Activated T-helper 1 cell treated with anti-CD3 and anti-CD28 coated beads, Interleukin-12 subunit alpha, Interleukin-12 subunit beta, Interleukin-2, Interleukin-4 antibody, amounts not matched to agents 30 ng/mL and 10 ng/mL and 1 ng/mL, durations not matched to agents 14 hours and 24 hours and 36 hours (primary cell): Measurements from ENCODE around the gene AKT3. TPM values are rescaled to one million over a fixed set of nuclear protein-coding genes. Genes with fewer than 3 reads are reported as not detected.

Experiments
- DNase-seq: peaks from one replicate; pipeline ENCODE4 v3.0.0; 2021; ENCODE audit warnings: low spot score
- H3K27ac Mint-ChIP-seq: one replicate; pipeline ENCODE4 v1.8.0; 2021; ENCODE audit warnings: mild to moderate bottlenecking, mixed read lengths
- H3K27me3 Mint-ChIP-seq: one replicate; pipeline ENCODE4 v1.8.0; 2022; ENCODE audit warnings: mild to moderate bottlenecking, moderate library complexity, mixed read lengths; ENCODE audit not compliant: insufficient read depth
- H3K36me3 Mint-ChIP-seq: one replicate; pipeline ENCODE4 v1.8.0; 2021; ENCODE audit warnings: low read depth, mixed read lengths
- H3K4me1 Mint-ChIP-seq: one replicate; pipeline ENCODE4 v1.8.0; 2021; ENCODE audit warnings: low read depth, mixed read lengths
- H3K4me3 Mint-ChIP-seq: one replicate; pipeline ENCODE4 v1.8.0; 2021; ENCODE audit warnings: mild to moderate bottlenecking, moderate library complexity, mixed read lengths
- H3K9me3 Mint-ChIP-seq: one replicate; pipeline ENCODE4 v1.8.0; 2021; ENCODE audit warnings: mixed read lengths
- intact Hi-C: fragments of 100-400 bp; cut with micrococcal nuclease; formaldehyde crosslinking; loops from one replicate; pipeline ENCODE4 v1.15.1; 2024
- total RNA-seq: library from RNA; stranded (reverse); gene quantifications from 2 replicates; pipeline ENCODE4 v1.2.3, GENCODE V29; 2022

The AKT3 gene
- total RNA-seq, 1 donor from 2014 or later, result 40.1 TPM

DNA sequence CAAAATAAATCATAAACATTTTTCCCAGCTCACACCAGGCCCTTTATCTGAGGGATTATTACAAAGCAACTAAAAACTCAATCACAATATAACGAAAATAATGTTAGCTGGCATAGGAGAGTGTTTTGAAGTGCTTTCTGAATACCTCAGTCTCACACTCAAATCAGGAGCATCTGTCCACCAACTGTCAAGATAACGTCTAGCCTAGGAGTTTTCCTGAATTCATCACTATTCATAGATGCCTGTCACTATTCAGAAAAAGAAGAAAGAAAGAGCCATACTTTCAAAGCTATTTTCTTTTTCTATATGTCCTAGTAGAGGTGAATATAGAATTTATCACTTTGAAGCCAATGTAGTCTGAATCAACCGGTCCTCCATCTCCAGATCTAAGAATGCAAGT lies 127.0 kb downstream of the AKT3 start:
- H3K27me3 Mint-ChIP-seq, result no peaks in the 10 kb centered on the region
- H3K36me3 Mint-ChIP-seq, result no peaks in the 10 kb centered on the region
- DNase-seq, result no peak
- no peaks in the 10 kb centered on the region for H3K9me3 Mint-ChIP-seq
- intact Hi-C loops, result no loop called here
- no peak overlapping the region for H3K4me3 Mint-ChIP-seq
- peaks cover 6% of the 10 kb centered on the region for H3K4me1 Mint-ChIP-seq
- no peak overlapping the region for H3K27ac Mint-ChIP-seq

DNA sequence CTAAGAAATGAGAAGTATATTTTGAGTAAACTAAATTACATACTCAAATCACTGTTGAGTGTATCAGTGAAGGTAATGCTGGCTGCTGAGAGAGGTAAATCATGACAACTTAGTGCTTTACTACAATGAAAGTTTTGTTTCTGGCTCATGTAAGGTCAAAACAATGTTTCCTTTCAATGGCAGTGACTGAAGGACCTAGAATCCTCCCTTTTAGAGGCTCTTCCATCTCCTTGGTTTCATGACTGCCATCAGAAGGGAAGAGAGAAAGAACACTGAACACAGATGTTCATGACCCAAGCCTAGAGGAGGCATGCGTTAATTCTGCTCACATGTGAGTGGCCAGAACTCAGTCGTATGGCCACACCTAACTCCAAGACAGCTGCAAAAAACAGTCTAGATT lies 130.6 kb downstream of the AKT3 start:
- Mint-ChIP-seq H3K4me1 (peaks cover 6% of the 10 kb centered on the region), H3K27me3 (no peaks in the 10 kb centered on the region), H3K36me3 (no peaks in the 10 kb centered on the region), H3K9me3 (no peaks in the 10 kb centered on the region), H3K27ac (no peak overlapping the region), H3K4me3 (no peak overlapping the region)
- DNase-seq, result no peak
- intact Hi-C loops, result no loop called here

DNA sequence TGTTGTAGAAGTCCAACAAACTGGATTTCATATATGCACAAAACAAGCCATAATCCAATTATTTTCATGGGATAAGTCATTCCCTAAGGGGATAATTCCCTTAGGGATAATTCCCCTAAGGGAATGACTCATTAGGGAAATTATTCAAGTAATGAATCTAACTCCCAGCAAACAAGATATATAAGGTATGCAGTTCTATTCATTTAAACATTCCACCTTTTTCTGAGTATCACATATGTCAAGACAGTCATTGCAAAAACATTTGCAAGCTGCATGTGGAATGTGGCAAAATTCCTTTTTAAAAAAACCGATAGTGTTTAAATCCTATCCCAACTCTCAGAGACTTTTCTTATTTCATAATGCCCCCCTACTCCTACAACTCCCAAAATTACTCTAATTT lies 131.2 kb downstream of the AKT3 start:
- H3K36me3 Mint-ChIP-seq, result no peaks in the 10 kb centered on the region
- H3K4me3 Mint-ChIP-seq, result no peak overlapping the region
- H3K9me3 Mint-ChIP-seq, result no peaks in the 10 kb centered on the region
- intact Hi-C loops, result no loop called here
- no peak overlapping the region for H3K27ac Mint-ChIP-seq
- H3K4me1 Mint-ChIP-seq, result peaks cover 6% of the 10 kb centered on the region
- H3K27me3 Mint-ChIP-seq, result no peaks in the 10 kb centered on the region
- DNase-seq, result no peak

DNA sequence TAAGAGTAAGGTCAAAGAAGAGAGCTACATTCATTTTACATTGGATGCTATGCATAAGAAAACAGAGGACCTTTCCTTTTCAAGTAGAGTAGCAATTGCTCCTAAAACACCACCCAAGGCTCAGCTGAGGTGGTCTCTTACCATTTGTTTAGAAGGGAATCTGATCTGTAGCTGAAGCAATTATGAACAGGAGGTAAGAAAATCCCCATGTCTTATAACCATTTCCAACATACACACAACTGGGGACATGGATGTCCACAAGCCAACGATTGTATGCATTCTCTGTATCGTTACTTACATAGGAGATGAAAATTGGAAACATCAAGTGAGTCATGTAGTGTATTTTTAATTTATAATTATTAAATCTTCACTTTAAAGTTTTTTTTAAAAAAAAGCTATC lies 132.0 kb downstream of the AKT3 start:
- H3K27ac Mint-ChIP-seq, result no peak overlapping the region
- no peak for DNase-seq
- intact Hi-C loops, result no loop called here
- peaks cover under 1% of the 10 kb centered on the region for H3K27me3 Mint-ChIP-seq
- H3K9me3 Mint-ChIP-seq, result no peaks in the 10 kb centered on the region
- H3K4me3 Mint-ChIP-seq, result no peak overlapping the region
- no peaks in the 10 kb centered on the region for H3K36me3 Mint-ChIP-seq
- H3K4me1 Mint-ChIP-seq, result no peaks in the 10 kb centered on the region

DNA sequence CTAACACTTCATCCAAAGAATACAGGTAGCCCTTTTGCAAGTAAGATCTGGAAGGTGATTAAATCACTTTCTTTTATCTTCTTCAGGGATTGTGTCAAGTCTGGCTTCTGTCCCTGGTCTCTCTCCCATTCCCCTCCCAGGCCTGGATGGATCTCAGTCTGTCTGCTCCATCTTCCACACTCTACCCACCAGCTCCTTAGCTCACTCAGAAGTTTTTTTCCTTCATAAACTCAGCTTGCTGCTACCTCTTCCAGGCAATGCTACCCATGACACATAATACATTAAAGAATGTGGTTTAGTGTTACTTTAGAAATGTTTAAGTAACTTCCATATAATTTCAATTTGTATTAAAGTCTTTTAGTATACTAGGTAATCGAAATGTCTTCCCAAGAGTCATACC lies 133.1 kb downstream of the AKT3 start:
- Mint-ChIP-seq H3K27me3 (peaks cover 2% of the 10 kb centered on the region), H3K36me3 (no peaks in the 10 kb centered on the region), H3K9me3 (no peaks in the 10 kb centered on the region), H3K4me3 (no peak overlapping the region), H3K27ac (no peak overlapping the region), H3K4me1 (no peaks in the 10 kb centered on the region)
- DNase-seq, result no peak
- intact Hi-C loops, result no loop called here

DNA sequence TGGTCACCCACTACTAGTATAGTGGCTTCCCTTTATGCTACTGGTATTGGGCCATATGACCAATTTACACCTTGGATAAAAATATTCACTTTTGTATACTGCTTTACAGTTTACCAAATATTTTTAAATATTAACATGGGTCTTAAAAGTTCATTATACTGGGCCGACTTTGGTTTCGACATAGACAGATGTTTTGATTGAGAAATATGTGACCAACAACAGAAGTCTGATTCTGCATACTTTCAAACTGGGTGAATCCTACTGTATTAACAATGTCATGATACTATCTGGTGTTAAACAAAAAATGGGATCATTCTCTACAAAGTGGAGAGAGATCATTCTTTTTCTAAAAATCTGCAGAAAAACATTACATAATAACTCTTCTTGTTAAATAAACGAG lies 134.8 kb downstream of the AKT3 start:
- intact Hi-C loops, result no loop called here
- Mint-ChIP-seq H3K9me3 (no peaks in the 10 kb centered on the region), H3K27ac (no peak overlapping the region)

DNA sequence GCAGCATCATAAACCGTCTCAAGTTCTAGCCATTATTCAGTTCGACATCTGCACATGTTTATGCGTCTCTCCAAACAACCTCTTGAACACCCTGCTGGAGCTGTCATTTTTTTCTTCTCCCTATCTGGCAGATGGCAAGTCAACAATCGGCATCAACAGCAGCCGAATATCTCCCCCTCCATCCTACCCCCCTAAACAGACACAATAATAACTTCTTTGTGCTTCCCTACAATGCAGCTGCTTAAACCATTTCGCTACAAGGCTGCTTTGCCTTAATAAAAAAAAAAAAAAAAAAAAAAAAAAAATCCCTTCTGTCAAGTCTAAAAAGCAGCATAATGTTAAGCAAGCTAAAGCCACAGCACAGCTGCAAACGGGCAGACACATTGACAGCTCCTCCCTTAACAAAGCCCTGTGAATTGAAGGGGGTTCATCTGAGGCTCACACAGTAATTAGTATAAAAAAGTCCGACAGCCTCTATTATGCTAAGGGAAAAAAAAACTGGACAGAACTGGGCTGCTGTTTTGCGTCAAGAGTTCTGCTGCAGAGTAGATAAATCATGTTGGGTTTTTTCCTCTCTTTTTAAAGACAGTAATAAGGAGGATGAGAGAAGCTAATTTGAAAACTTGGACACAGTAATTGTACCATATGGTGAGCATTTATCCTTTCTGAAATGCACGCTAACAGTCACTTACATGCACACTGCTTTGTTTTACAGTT lies 136.4 kb downstream of the AKT3 start:
- peaks cover 2% of the 10 kb centered on the region for H3K27me3 Mint-ChIP-seq
- intact Hi-C loops, result no loop called here
- no peaks in the 10 kb centered on the region for H3K9me3 Mint-ChIP-seq
- H3K4me1 Mint-ChIP-seq, result peaks cover 6% of the 10 kb centered on the region
- DNase-seq, result no peak
- no peak overlapping the region for H3K27ac Mint-ChIP-seq
- no peaks in the 10 kb centered on the region for H3K36me3 Mint-ChIP-seq
- H3K4me3 Mint-ChIP-seq, result no peak overlapping the region

More for the DNA sequence above, 134.8 kb downstream of the AKT3 start:
- H3K27me3 Mint-ChIP-seq, result peaks cover 2% of the 10 kb centered on the region
- H3K4me3 Mint-ChIP-seq, result no peak overlapping the region
- peaks cover 5% of the 10 kb centered on the region for H3K4me1 Mint-ChIP-seq
- no peaks in the 10 kb centered on the region for H3K36me3 Mint-ChIP-seq
- no peak for DNase-seq

DNA sequence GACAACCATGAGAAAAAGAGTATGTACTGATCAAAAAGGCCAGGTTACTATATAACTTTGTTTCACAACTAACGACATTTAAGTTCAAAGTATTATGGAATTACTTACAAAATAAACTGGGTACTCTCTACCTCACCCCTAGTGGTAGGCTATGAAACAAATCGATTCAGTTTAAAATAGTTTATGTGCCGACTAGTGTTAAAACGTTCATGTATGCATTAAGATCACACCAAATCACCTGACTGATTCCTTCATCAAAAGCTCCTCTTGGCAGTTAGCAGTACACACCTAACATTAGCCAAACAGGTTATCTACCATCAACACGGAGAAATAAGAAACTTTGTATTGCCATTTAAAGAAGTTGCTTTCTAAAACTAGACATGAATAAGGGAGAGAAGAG lies 137.1 kb downstream of the AKT3 start:
- intact Hi-C loops, result no loop called here
- peaks cover 2% of the 10 kb centered on the region for H3K27me3 Mint-ChIP-seq
- H3K4me3 Mint-ChIP-seq, result no peak overlapping the region
- H3K36me3 Mint-ChIP-seq, result no peaks in the 10 kb centered on the region
- no peak overlapping the region for H3K27ac Mint-ChIP-seq
- H3K9me3 Mint-ChIP-seq, result no peaks in the 10 kb centered on the region
- H3K4me1 Mint-ChIP-seq, result peaks cover 6% of the 10 kb centered on the region
- DNase-seq, result no peak

DNA sequence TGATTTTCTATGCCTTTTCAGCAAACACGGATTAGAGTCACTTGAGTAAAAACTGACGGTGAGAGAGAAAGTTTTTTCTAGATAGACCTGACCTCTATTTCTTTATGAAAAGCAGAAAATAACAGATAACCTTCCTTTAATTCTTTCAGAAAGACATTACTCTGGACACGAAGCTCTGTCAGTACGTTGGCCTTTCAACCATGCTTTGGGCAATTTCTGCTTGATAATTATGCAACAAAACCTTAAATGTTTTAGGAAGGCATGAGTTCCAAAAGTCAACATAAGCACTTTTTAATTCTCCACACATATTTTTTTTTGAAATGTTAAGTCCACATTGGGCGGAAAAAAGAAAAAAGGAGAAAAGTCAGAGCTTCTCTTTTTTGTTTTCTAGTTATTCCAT lies 137.8 kb downstream of the AKT3 start:
- no peaks in the 10 kb centered on the region for H3K36me3 Mint-ChIP-seq
- no peak for DNase-seq
- no peak overlapping the region for H3K4me3 Mint-ChIP-seq
- H3K9me3 Mint-ChIP-seq, result no peaks in the 10 kb centered on the region
- no peak overlapping the region for H3K27ac Mint-ChIP-seq
- intact Hi-C loops, result no loop called here
- peaks cover 6% of the 10 kb centered on the region for H3K4me1 Mint-ChIP-seq
- peaks cover 2% of the 10 kb centered on the region for H3K27me3 Mint-ChIP-seq

DNA sequence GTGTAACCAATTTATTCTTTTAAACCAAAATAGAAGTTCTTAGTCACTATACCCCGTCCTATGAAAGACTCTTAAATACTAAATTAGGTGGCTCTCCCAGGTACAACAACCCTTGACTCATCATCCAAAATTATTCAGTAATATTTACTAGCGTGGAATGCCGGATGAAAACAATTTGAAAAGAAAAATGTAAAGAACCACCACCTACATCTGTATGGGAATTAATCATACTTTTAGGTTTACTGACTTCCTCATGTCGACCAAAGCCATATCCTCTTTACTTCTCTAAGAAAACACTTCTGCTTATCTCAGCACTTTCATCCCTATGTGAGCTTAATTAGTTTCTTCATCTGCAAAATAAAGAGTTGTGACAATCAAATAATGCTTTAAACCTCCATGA lies 139.6 kb downstream of the AKT3 start:
- no peak overlapping the region for H3K27ac Mint-ChIP-seq
- DNase-seq, result no peak
- no peaks in the 10 kb centered on the region for H3K9me3 Mint-ChIP-seq
- peaks cover 6% of the 10 kb centered on the region for H3K4me1 Mint-ChIP-seq
- H3K36me3 Mint-ChIP-seq, result no peaks in the 10 kb centered on the region
- intact Hi-C loops, result no loop called here
- peaks cover 2% of the 10 kb centered on the region for H3K27me3 Mint-ChIP-seq
- H3K4me3 Mint-ChIP-seq, result no peak overlapping the region

DNA sequence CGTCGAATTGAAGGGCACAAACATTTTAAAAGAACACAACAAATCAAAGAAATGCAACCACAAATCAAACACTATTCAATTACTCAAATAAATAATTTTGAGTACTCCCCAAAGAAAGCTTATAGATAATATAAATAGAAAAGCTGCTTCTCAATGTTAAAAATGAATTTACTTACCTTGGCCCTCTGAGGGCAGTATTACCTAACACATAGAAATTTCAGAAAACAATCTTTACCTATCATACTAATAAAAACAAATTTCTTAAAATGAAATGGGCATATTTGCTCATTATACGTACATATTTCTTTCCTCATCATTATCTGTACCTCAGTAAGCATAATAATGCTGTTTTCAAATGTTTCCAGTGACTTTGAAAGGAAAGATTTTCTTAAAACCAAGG lies 141.8 kb downstream of the AKT3 start:
- Mint-ChIP-seq H3K27ac (no peak overlapping the region), H3K36me3 (no peaks in the 10 kb centered on the region), H3K4me3 (no peak overlapping the region), H3K9me3 (no peaks in the 10 kb centered on the region), H3K4me1 (peaks cover 6% of the 10 kb centered on the region), H3K27me3 (peaks cover 2% of the 10 kb centered on the region)
- DNase-seq, result no peak
- intact Hi-C loops, result loop anchor here (1.0 to 5.0 kb wide), 2 partner anchors 239 to 565 kb away; no protein-coding TSS in a partner anchor

DNA sequence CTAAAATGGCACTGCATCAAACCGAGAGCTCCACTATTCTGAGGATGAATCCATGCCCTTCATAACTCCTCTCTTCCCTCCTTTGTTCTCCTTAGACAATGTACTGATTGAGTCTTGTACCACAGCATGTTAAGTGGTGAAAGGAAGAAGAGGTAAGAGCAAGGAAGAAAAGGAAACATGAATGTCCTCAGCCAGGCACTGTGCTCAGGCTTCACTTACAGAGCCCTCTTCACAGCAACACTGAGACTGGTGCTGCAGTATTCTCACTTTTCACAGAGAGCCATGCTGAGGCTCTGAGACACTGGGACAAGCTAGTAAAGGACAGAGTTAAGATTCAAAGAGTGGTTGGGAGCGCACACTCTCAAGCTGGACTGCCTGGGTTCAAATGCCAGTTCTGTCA lies 143.5 kb downstream of the AKT3 start:
- no peak for DNase-seq
- Mint-ChIP-seq H3K36me3 (no peaks in the 10 kb centered on the region), H3K9me3 (no peaks in the 10 kb centered on the region), H3K27me3 (no peaks in the 10 kb centered on the region), H3K4me1 (peaks cover 6% of the 10 kb centered on the region), H3K4me3 (no peak overlapping the region), H3K27ac (no peak overlapping the region)
- intact Hi-C loops, result loop anchor here (5.0 kb wide), 1 partner anchor 241 kb away; no protein-coding TSS in a partner anchor

DNA sequence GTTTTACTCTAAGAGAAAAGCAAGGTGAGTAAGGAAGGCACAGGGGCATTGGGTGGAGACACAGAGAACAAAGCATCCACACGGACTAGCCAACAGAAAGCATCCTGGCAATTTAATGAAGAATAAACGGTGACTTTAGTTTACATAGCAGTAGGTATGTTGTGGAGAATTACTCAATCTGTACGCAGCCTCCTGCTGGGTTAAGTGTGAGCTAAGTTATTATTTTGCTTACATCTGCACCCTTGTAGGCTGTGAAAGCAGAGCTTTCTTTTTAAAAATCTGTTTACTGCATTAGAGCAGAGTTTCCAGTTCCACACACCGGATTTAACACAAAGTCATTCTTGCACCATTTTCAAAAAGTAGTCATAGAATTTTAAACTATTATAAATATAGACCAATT lies 144.5 kb downstream of the AKT3 start:
- no peak overlapping the region for H3K4me3 Mint-ChIP-seq
- no peak overlapping the region for H3K27ac Mint-ChIP-seq
- H3K4me1 Mint-ChIP-seq, result peaks cover 4% of the 10 kb centered on the region

DNA sequence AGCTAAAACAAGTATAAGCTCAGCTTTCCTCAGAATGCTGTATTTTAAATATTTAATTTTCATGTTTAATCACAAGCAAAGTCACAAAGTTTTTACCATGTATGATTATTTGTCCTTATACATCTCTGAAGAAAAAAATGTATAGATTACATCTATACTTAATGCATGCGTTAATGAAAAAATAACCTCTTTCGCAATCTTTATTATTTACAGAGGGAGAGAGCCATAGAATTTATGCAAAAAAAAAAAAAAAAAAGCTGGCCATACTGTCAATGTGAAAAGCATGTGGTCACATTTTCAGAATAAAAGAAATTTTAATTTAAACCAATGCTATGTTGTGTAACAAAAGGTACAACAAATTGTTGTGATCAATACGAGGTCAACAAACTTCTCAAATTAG lies 148.2 kb downstream of the AKT3 start:
- no peaks in the 10 kb centered on the region for H3K4me1 Mint-ChIP-seq
- no peak for DNase-seq
- H3K4me3 Mint-ChIP-seq, result no peak overlapping the region
- no peaks in the 10 kb centered on the region for H3K9me3 Mint-ChIP-seq
- intact Hi-C loops, result no loop called here
- H3K27me3 Mint-ChIP-seq, result no peaks in the 10 kb centered on the region
- no peaks in the 10 kb centered on the region for H3K36me3 Mint-ChIP-seq
- H3K27ac Mint-ChIP-seq, result no peak overlapping the region

More for the DNA sequence above, 144.5 kb downstream of the AKT3 start:
- H3K36me3 Mint-ChIP-seq, result no peaks in the 10 kb centered on the region
- DNase-seq, result no peak
- no peaks in the 10 kb centered on the region for H3K9me3 Mint-ChIP-seq
- intact Hi-C loops, result loop anchor here (5.0 kb wide), 1 partner anchor 242 kb away; no protein-coding TSS in a partner anchor
- no peaks in the 10 kb centered on the region for H3K27me3 Mint-ChIP-seq
